Liver (tissue), 9 donors: ENCODE results near the gene INPP5A. TPM values are rescaled to one million over a fixed set of nuclear protein-coding genes. Genes with fewer than 3 reads are reported as not detected.

Experiments
- DNase-seq: peaks from one replicate; pipeline ENCODE4 v3.0.0-alpha.2; 2017; ENCODE audit warnings: low spot score
- H3K27ac ChIP-seq, 2 donors: one replicate each; pipeline ENCODE4 v1.7.0; 2013; ENCODE audit warnings: inconsistent platforms in 2 of 2, low read length in 2 of 2, control low read depth in 1 of 2, low read depth in 1 of 2, mild to moderate bottlenecking in 1 of 2
- H3K27me3 ChIP-seq, 4 donors: one replicate each; pipeline versions ENCODE4 v1.6.1 to v1.7.0; 2013; ENCODE audit warnings: low read length in 3 of 4, inconsistent platforms in 1 of 4, mild to moderate bottlenecking in 1 of 4, moderate library complexity in 1 of 4; ENCODE audit not compliant: control insufficient read depth in 4 of 4, insufficient read depth in 4 of 4
- H3K36me3 ChIP-seq, 4 donors: one replicate each; pipeline versions ENCODE4 v1.6.1 to v1.7.0; 2013; ENCODE audit warnings: low read length in 3 of 4, mild to moderate bottlenecking in 3 of 4, low read depth in 1 of 4, moderate library complexity in 1 of 4; ENCODE audit not compliant: control insufficient read depth in 4 of 4, insufficient read depth in 3 of 4
- H3K4me1 ChIP-seq, 4 donors: one replicate each; pipeline versions ENCODE4 v1.6.1 to v1.7.0; 2013; ENCODE audit warnings: low read length in 3 of 4, mild to moderate bottlenecking in 3 of 4, moderate library complexity in 1 of 4; ENCODE audit not compliant: control insufficient read depth in 4 of 4, insufficient read depth in 4 of 4
- H3K4me3 ChIP-seq, 3 donors: one replicate each; pipeline versions ENCODE4 v1.6.1 to v1.7.0; 2013; ENCODE audit warnings: low read length in 3 of 3, control low read depth in 1 of 3, low read depth in 1 of 3, mild to moderate bottlenecking in 1 of 3
- H3K9ac ChIP-seq, 2 donors: one replicate each; pipeline ENCODE4 v1.7.0; 2013; ENCODE audit warnings: low read length in 2 of 2, mild to moderate bottlenecking in 2 of 2, moderate library complexity in 2 of 2, control low read depth in 1 of 2, low read depth in 1 of 2
- H3K9me3 ChIP-seq, 4 donors: one replicate each; pipeline versions ENCODE4 v1.6.1 to v1.7.0; 2013; ENCODE audit warnings: low read length in 3 of 4; ENCODE audit not compliant: control insufficient read depth in 4 of 4
- CTCF ChIP-seq: fragments of 150-350 bp; IDR thresholded peaks from 2 replicates; pipeline ENCODE4 v1.5.1; 2017; ENCODE audit warnings: improper control_type of control experiment, low read depth, low read length; ENCODE audit not compliant: missing input control
- EGR1 ChIP-seq, 2 donors: IDR thresholded peaks; 2 replicates each; pipeline ENCODE4 v1.6.1; 2016 to 2018; ENCODE audit warnings: antibody characterized with exemption in 2 of 2, low read depth in 2 of 2
- FOXA1 ChIP-seq: IDR thresholded peaks from 2 replicates; pipeline ENCODE4 v1.6.1; 2016; ENCODE audit warnings: antibody characterized with exemption
- FOXA2 ChIP-seq: IDR thresholded peaks from 2 replicates; pipeline ENCODE4 v1.6.1; 2016; ENCODE audit warnings: antibody characterized with exemption
- GABPA ChIP-seq, 2 donors: IDR thresholded peaks in 1 of 2; conservative IDR thresholded peaks in 1 of 2; 2 replicates each; pipeline ENCODE4 v1.6.1; 2016; ENCODE audit warnings: antibody characterized with exemption in 2 of 2, mild to moderate bottlenecking in 1 of 2, moderate library complexity in 1 of 2
- HNF4A ChIP-seq, 2 donors: conservative IDR thresholded peaks; 2 replicates each; pipeline ENCODE4 v1.6.1; 2016; ENCODE audit warnings: antibody characterized with exemption in 2 of 2, mild to moderate bottlenecking in 2 of 2
- HNF4G ChIP-seq: IDR thresholded peaks from 2 replicates; pipeline ENCODE4 v1.6.1; 2016; ENCODE audit warnings: antibody characterized with exemption
- JUND ChIP-seq, 2 donors: IDR thresholded peaks; 2 replicates each; pipeline ENCODE4 v1.6.1; 2016; ENCODE audit warnings: antibody characterized with exemption in 2 of 2
- NR2F2 ChIP-seq: IDR thresholded peaks from 2 replicates; pipeline ENCODE4 v1.6.1; 2016; ENCODE audit warnings: antibody characterized with exemption
- RAD21 ChIP-seq, 2 donors: IDR thresholded peaks; 2 replicates each; pipeline ENCODE4 v1.6.1; 2016; ENCODE audit warnings: antibody characterized with exemption in 2 of 2, mild to moderate bottlenecking in 2 of 2
- RXRA ChIP-seq, 2 donors: IDR thresholded peaks; 2 replicates each; pipeline ENCODE4 v1.6.1; 2017 to 2018; ENCODE audit warnings: antibody characterized with exemption in 2 of 2, mild to moderate bottlenecking in 1 of 2
- SP1 ChIP-seq: IDR thresholded peaks from 2 replicates; pipeline ENCODE4 v1.6.1; 2018; ENCODE audit warnings: antibody characterized with exemption, mild to moderate bottlenecking
- TAF1 ChIP-seq: conservative IDR thresholded peaks from 2 replicates; pipeline ENCODE4 v1.6.1; 2016; ENCODE audit warnings: antibody characterized with exemption, mild to moderate bottlenecking
- YY1 ChIP-seq: IDR thresholded peaks from 2 replicates; pipeline ENCODE4 v1.6.1; 2016; ENCODE audit warnings: antibody characterized with exemption, mild to moderate bottlenecking
- ZBTB33 ChIP-seq: IDR thresholded peaks from 2 replicates; pipeline ENCODE4 v1.6.1; 2016; ENCODE audit warnings: antibody characterized with exemption
- WGBS: extraction: QIAGEN DNeasy Blood & Tissue Kit; methylation state at CpG from one replicate; pipeline ENCODE4 v1.1.7; 2013; 5-methylcytosine and 5-hydroxymethylcytosine counted together
- polyA plus RNA-seq, 2 donors: library from polyadenylated mRNA; stranded (reverse) in 1 of 2; unstranded in 1 of 2; fragments of 200-250 nt in 1 of 2; fragments of >200 nt in 1 of 2; fragmentation: Nextera tagmentation in 1 of 2; extraction: Ambion mirVana in 1 of 2; gene quantifications; one replicate each; pipeline versions ENCODE4 v1.2.1 to v1.2.3, GENCODE V29; 2013 to 2015
- total RNA-seq, 2 donors: library from RNA; depleted of rRNA; stranded (reverse); fragments of >200 nt; gene quantifications; one replicate each; pipeline ENCODE4 v1.2.3, GENCODE V29; 2014
- TF ChIP-seq, protein P1 (sequence below): IDR thresholded peaks from 2 replicates; pipeline ENCODE4 v1.6.1; 2016; ENCODE audit warnings: antibody characterized with exemption, mild to moderate bottlenecking
- TF ChIP-seq, protein P2 (sequence below): IDR thresholded peaks from 2 replicates; pipeline ENCODE4 v1.6.1; 2016; ENCODE audit warnings: antibody characterized with exemption
- TF ChIP-seq, protein P3 (sequence below): IDR thresholded peaks from 2 replicates; pipeline ENCODE4 v1.6.1; 2016; ENCODE audit warnings: antibody characterized with exemption
- donor health status: healthy.
- donor health status: healthy.
- donor health status: healthy.
- donor health status: healthy.
- donor health status: healthy.

Gene INPP5A
- total and polyA plus RNA-seq, 4 donors = 4.3 to 26.5 (median 10.9) TPM

GRCh38 chr10:132726951-132727350 is 189.4 kb downstream of the INPP5A start:
- Histone ChIP-seq H3K27ac (no peak overlapping the region), H3K4me3 (no peak overlapping the region), H3K9ac (no peak overlapping the region), H3K4me1 (no peaks in the 10 kb centered on the region), H3K36me3 (peaks cover 2 to 33% (median 7%) of the 10 kb centered on the region in 4 donors), H3K27me3 (no peaks in the 10 kb centered on the region), H3K9me3 (no peaks in the 10 kb centered on the region)
- 98% methylated on average over 19 of the region's 19 CpGs for WGBS
- no peak for DNase-seq
- TF ChIP-seq, protein P1, sequence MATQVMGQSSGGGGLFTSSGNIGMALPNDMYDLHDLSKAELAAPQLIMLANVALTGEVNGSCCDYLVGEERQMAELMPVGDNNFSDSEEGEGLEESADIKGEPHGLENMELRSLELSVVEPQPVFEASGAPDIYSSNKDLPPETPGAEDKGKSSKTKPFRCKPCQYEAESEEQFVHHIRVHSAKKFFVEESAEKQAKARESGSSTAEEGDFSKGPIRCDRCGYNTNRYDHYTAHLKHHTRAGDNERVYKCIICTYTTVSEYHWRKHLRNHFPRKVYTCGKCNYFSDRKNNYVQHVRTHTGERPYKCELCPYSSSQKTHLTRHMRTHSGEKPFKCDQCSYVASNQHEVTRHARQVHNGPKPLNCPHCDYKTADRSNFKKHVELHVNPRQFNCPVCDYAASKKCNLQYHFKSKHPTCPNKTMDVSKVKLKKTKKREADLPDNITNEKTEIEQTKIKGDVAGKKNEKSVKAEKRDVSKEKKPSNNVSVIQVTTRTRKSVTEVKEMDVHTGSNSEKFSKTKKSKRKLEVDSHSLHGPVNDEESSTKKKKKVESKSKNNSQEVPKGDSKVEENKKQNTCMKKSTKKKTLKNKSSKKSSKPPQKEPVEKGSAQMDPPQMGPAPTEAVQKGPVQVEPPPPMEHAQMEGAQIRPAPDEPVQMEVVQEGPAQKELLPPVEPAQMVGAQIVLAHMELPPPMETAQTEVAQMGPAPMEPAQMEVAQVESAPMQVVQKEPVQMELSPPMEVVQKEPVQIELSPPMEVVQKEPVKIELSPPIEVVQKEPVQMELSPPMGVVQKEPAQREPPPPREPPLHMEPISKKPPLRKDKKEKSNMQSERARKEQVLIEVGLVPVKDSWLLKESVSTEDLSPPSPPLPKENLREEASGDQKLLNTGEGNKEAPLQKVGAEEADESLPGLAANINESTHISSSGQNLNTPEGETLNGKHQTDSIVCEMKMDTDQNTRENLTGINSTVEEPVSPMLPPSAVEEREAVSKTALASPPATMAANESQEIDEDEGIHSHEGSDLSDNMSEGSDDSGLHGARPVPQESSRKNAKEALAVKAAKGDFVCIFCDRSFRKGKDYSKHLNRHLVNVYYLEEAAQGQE = no peak
- TF ChIP-seq JUND (IDR thresholded peaks at IDR 0.05) = no peak
- TF ChIP-seq HNF4G = no peak
- TF ChIP-seq, protein P2, sequence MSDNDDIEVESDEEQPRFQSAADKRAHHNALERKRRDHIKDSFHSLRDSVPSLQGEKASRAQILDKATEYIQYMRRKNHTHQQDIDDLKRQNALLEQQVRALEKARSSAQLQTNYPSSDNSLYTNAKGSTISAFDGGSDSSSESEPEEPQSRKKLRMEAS = no peak
- no peak for TF ChIP-seq NR2F2
- TF ChIP-seq ZBTB33 = no peak
- TF ChIP-seq SP1 = no peak
- TF ChIP-seq EGR1 (IDR thresholded peaks at IDR 0.05; ENCODE audit: low read depth in 2 of 2) = no peak
- no peak for TF ChIP-seq RXRA (IDR thresholded peaks at IDR 0.05)
- no peak for TF ChIP-seq FOXA1
- no peak for TF ChIP-seq GABPA (IDR thresholded peaks at IDR 0.05 in 1 of 2, conservative IDR thresholded peaks at IDR 0.05 in 1 of 2)
- no peak for TF ChIP-seq TAF1
- no peak for TF ChIP-seq CTCF
- no peak for TF ChIP-seq FOXA2
- TF ChIP-seq, protein P3, sequence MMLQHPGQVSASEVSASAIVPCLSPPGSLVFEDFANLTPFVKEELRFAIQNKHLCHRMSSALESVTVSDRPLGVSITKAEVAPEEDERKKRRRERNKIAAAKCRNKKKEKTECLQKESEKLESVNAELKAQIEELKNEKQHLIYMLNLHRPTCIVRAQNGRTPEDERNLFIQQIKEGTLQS = no peak
- no peak for TF ChIP-seq YY1
- no peak for TF ChIP-seq HNF4A (conservative IDR thresholded peaks at IDR 0.05)
- TF ChIP-seq RAD21 (IDR thresholded peaks at IDR 0.05) = no peak
